ENCODE data around the gene SLC4A4. TPM values are rescaled to one million over a fixed set of nuclear protein-coding genes. Genes with fewer than 3 reads are reported as not detected.

SLC4A4 gene
- total RNA-seq, 1 experiment from 2014 or later = not detected

GRCh38 chr4:71446479-71447081 is 107.8 kb downstream of the SLC4A4 start:
- no peaks in the 10 kb centered on the region for H3K27me3 Mint-ChIP-seq (ENCODE audit: insufficient read depth, unreplicated experiment)
- no peak for TF ChIP-seq CTCF (IDR thresholded peaks at IDR 0.05; ENCODE audit: unreplicated experiment)

DNA sequence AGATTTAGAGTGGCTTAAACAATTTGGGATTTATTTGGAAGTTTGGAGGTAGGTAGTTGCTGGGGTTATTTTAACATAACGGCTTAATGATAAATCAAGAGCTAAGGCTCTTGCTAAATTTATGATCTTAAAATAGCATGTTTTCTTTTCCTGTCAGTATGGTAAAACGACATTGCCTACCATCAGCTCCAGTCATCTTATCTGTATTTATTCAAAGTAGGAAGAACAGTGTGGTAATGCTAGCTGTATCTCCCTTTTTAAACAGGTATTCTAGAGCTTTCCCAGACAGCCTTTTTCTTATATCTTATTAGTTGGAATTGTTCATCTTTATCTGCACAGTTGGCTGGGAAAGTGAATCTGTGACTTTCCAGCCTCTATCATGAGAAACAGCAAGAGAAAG is 110.2 kb downstream of the SLC4A4 start:
- no peaks in the 10 kb centered on the region for H3K4me1 Mint-ChIP-seq (ENCODE audit: insufficient read depth, unreplicated experiment)
- H3K27ac Mint-ChIP-seq (ENCODE audit: low read depth, unreplicated experiment) = no peak overlapping the region
- ChIA-PET CTCF (interaction anchor here (0.7 kb wide), 1 partner anchor 249 kb away, joined by 4 read pairs; no protein-coding TSS in a partner anchor), POLR2A (no interaction called here)
- DNase-seq (ENCODE audit: unreplicated experiment) = no peak
- no peak overlapping the region for H3K4me3 Mint-ChIP-seq (ENCODE audit: unreplicated experiment)
- H3K36me3 Mint-ChIP-seq (ENCODE audit: insufficient read depth, unreplicated experiment) = peaks cover 6% of the 10 kb centered on the region
- BruUV-seq (replicated peaks) = no TSS peak
- intact Hi-C loops (cut with micrococcal nuclease) = no loop called here
- no peaks in the 10 kb centered on the region for H3K9me3 Mint-ChIP-seq (ENCODE audit: unreplicated experiment)
- TF ChIP-seq CTCF (IDR thresholded peaks at IDR 0.05; ENCODE audit: unreplicated experiment) = no peak
- H3K27me3 Mint-ChIP-seq (ENCODE audit: insufficient read depth, unreplicated experiment) = no peaks in the 10 kb centered on the region

More at GRCh38 chr4:71446479-71447081, 107.8 kb downstream of the SLC4A4 start:
- Mint-ChIP-seq H3K4me3 (ENCODE audit: unreplicated experiment) (no peak overlapping the region), H3K4me1 (ENCODE audit: insufficient read depth, unreplicated experiment) (no peaks in the 10 kb centered on the region), H3K27ac (ENCODE audit: low read depth, unreplicated experiment) (no peak overlapping the region), H3K9me3 (ENCODE audit: unreplicated experiment) (no peaks in the 10 kb centered on the region), H3K36me3 (ENCODE audit: insufficient read depth, unreplicated experiment) (peaks cover 5% of the 10 kb centered on the region)
- CTCF ChIA-PET = interaction anchor here (1.6 kb wide), 1 partner anchor 8 kb away, joined by 7 read pairs; no protein-coding TSS in a partner anchor
- POLR2A ChIA-PET = interaction anchor here (0.7 kb wide), 1 partner anchor 1855 kb away, joined by 3 read pairs; no protein-coding TSS in a partner anchor
- DNase-seq (ENCODE audit: unreplicated experiment) = no peak
- intact Hi-C loops (cut with micrococcal nuclease) = no loop called here
- BruUV-seq (replicated peaks) = no TSS peak

DNA sequence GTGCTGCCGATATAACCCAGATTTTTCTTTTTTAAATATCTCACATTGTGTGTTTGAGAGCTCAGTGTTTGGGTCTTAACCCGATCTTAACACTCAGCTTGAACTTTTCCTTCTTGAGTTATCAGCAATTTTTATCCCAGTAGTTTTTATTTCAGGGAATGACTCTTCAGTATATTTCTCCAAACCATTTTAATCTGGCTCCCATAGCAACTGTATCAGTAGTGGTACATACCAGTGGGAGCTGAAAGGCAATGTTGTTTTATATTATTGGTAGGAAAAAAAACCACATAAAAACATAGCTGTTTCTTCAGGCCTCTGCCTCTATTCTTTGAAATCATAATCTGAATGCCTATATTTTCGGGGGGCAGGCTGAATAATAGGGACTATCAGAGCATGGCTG is 111.1 kb downstream of the SLC4A4 start:
- DNase-seq (ENCODE audit: unreplicated experiment) = no peak
- no TSS peak for BruUV-seq (replicated peaks)
- TF ChIP-seq CTCF (IDR thresholded peaks at IDR 0.05; ENCODE audit: unreplicated experiment) = no peak
- Mint-ChIP-seq H3K4me1 (ENCODE audit: insufficient read depth, unreplicated experiment) (no peaks in the 10 kb centered on the region), H3K27me3 (ENCODE audit: insufficient read depth, unreplicated experiment) (no peaks in the 10 kb centered on the region), H3K36me3 (ENCODE audit: insufficient read depth, unreplicated experiment) (peaks cover 6% of the 10 kb centered on the region), H3K27ac (ENCODE audit: low read depth, unreplicated experiment) (no peak overlapping the region), H3K9me3 (ENCODE audit: unreplicated experiment) (no peaks in the 10 kb centered on the region), H3K4me3 (ENCODE audit: unreplicated experiment) (no peak overlapping the region)
- POLR2A ChIA-PET = interaction anchor here (0.5 kb wide), 1 partner anchor 1253 kb away, joined by 3 read pairs; no protein-coding TSS in a partner anchor
- CTCF ChIA-PET = interaction anchor here (0.6 kb wide), 1 partner anchor 104 kb away, joined by 3 read pairs; no protein-coding TSS in a partner anchor
- intact Hi-C loops (cut with micrococcal nuclease) = no loop called here

DNA sequence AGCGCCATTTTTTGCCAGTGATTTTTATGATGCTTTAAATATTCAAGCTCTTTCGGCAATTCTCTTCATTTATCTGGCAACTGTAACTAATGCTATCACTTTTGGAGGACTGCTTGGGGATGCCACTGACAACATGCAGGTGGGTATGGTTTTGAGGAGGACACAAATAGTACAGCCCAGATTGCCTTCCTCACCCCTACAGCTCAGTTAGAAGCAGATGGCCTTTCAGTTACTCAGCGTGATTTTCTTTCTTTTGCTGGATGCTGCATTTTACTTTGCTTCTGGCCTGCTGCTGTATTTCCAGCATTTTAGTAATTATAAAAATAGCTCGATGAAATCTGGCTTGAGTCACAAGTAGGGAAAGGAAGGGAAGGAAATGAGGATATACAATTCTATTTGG is 114.7 kb downstream of the SLC4A4 start:
- H3K27me3 Mint-ChIP-seq (ENCODE audit: insufficient read depth, unreplicated experiment) = no peaks in the 10 kb centered on the region
- BruUV-seq (replicated peaks) = no TSS peak
- no peaks in the 10 kb centered on the region for H3K9me3 Mint-ChIP-seq (ENCODE audit: unreplicated experiment)
- no peak for TF ChIP-seq CTCF (IDR thresholded peaks at IDR 0.05; ENCODE audit: unreplicated experiment)
- POLR2A ChIA-PET = interaction anchor here (0.5 to 0.6 kb wide), 3 partner anchors 10 to 240 kb away, joined by 3 to 4 read pairs (median 3); no protein-coding TSS in a partner anchor
- no peak overlapping the region for H3K27ac Mint-ChIP-seq (ENCODE audit: low read depth, unreplicated experiment)
- intact Hi-C loops (cut with micrococcal nuclease) = no loop called here
- H3K4me1 Mint-ChIP-seq (ENCODE audit: insufficient read depth, unreplicated experiment) = no peaks in the 10 kb centered on the region
- CTCF ChIA-PET = interaction anchor here (0.6 to 0.9 kb wide), 2 partner anchors 53 to 187 kb away, joined by 3 to 4 read pairs; no protein-coding TSS in a partner anchor
- DNase-seq (ENCODE audit: unreplicated experiment) = no peak
- H3K36me3 Mint-ChIP-seq (ENCODE audit: insufficient read depth, unreplicated experiment) = peaks cover 6% of the 10 kb centered on the region
- no peak overlapping the region for H3K4me3 Mint-ChIP-seq (ENCODE audit: unreplicated experiment)
